ENCODE data around the gene ZFR2. TPM values are rescaled to one million over a fixed set of nuclear protein-coding genes. Genes with fewer than 3 reads are reported as not detected.
"Not testable (repeated sequence)": the region's sequence is repeated elsewhere in the genome, so short reads cannot be mapped to it uniquely, and the experiment has no call there.

Gene ZFR2
- total and polyA plus RNA-seq, 4 experiments from 2014 or later, result 1.2 to 4.1 (median 3.5) TPM

GRCh38 chr19:3902317-3902973 is 33.6 kb upstream of the ZFR2 start:
- H3K9me3 Mint-ChIP-seq, result peaks cover 0 to 7% (median 3%) of the 10 kb centered on the region in 8 donors
- intact Hi-C loops (cut with micrococcal nuclease), result no loop called here
- Histone ChIP-seq H3K4me1 (ENCODE audit: insufficient read depth, low read length) (no peaks in the 10 kb centered on the region), H3K4me3 (ENCODE audit: low read length in 2 of 2) (no peak overlapping the region), H3K36me3 (ENCODE audit: insufficient read depth, low read length) (no peaks in the 10 kb centered on the region), H3K27ac (ENCODE audit: low read depth, low read length) (no peak overlapping the region), H3K27me3 (ENCODE audit: insufficient read depth, low read length) (no peaks in the 10 kb centered on the region), H3K9me3 (ENCODE audit: control insufficient read depth in 1 of 2, low read length in 2 of 2) (no peaks in the 10 kb centered on the region)
- H3K4me3 Mint-ChIP-seq, result no peak overlapping the region
- no peak for DNase-seq
- no peak overlapping the region for H3K27ac Mint-ChIP-seq
- ChIA-PET POLR2A (ENCODE audit: partially characterized antibody) (no interaction called here), CTCF (ENCODE audit: partially characterized antibody) (no interaction called here)
- H3K27me3 Mint-ChIP-seq, result peaks cover 2 to 5% of the 10 kb centered on the region in 2 donors
- no peaks in the 10 kb centered on the region for H3K36me3 Mint-ChIP-seq
- H3K4me1 Mint-ChIP-seq, result peaks cover 0 to 6% (median 4%) of the 10 kb centered on the region in 4 donors

GRCh38 chr19:3899531-3900294 is 30.9 kb upstream of the ZFR2 start:
- CTCF ChIA-PET (ENCODE audit: partially characterized antibody), result no interaction called here
- H3K36me3 Mint-ChIP-seq, result no peaks in the 10 kb centered on the region
- Histone ChIP-seq H3K36me3 (ENCODE audit: insufficient read depth, low read length) (no peaks in the 10 kb centered on the region), H3K4me3 (ENCODE audit: low read length in 2 of 2) (no peak overlapping the region), H3K27ac (ENCODE audit: low read depth, low read length) (no peak overlapping the region), H3K27me3 (ENCODE audit: insufficient read depth, low read length) (no peaks in the 10 kb centered on the region), H3K9me3 (ENCODE audit: control insufficient read depth in 1 of 2, low read length in 2 of 2) (no peaks in the 10 kb centered on the region), H3K4me1 (ENCODE audit: insufficient read depth, low read length) (no peaks in the 10 kb centered on the region)
- no peak overlapping the region for H3K27ac Mint-ChIP-seq
- peaks cover 3 to 5% of the 10 kb centered on the region in 2 donors for H3K27me3 Mint-ChIP-seq
- no peak overlapping the region for H3K4me3 Mint-ChIP-seq
- H3K9me3 Mint-ChIP-seq, result peaks cover 0 to 7% (median 3%) of the 10 kb centered on the region in 8 donors
- intact Hi-C loops (cut with micrococcal nuclease), result no loop called here
- H3K4me1 Mint-ChIP-seq, result peaks cover 0 to 6% (median 4%) of the 10 kb centered on the region in 4 donors
- DNase-seq, result no peak
- POLR2A ChIA-PET (ENCODE audit: partially characterized antibody), result no interaction called here

GRCh38 chr19:3898426-3898825 is 29.6 kb upstream of the ZFR2 start:
- no peak for DNase-seq
- no peaks in the 10 kb centered on the region for H3K9me3 ChIP-seq (ENCODE audit: control insufficient read depth in 1 of 2, low read length in 2 of 2)
- H3K4me1 ChIP-seq (ENCODE audit: insufficient read depth, low read length), result no peaks in the 10 kb centered on the region
- Mint-ChIP-seq H3K27me3 (peaks cover 1 to 5% of the 10 kb centered on the region in 2 donors), H3K4me3 (no peak overlapping the region), H3K27ac (no peak overlapping the region), H3K36me3 (no peaks in the 10 kb centered on the region), H3K4me1 (peaks cover 0 to 6% (median 4%) of the 10 kb centered on the region in 4 donors), H3K9me3 (peaks cover 0 to 7% (median 3%) of the 10 kb centered on the region in 8 donors)
- intact Hi-C loops (cut with micrococcal nuclease), result no loop called here
- H3K36me3 ChIP-seq (ENCODE audit: insufficient read depth, low read length), result no peaks in the 10 kb centered on the region
- no peak overlapping the region for H3K27ac ChIP-seq (ENCODE audit: low read depth, low read length)
- H3K4me3 ChIP-seq (ENCODE audit: low read length in 2 of 2), result no peak overlapping the region
- no peaks in the 10 kb centered on the region for H3K27me3 ChIP-seq (ENCODE audit: insufficient read depth, low read length)
- POLR2A ChIA-PET (ENCODE audit: partially characterized antibody), result no interaction called here
- CTCF ChIA-PET (ENCODE audit: partially characterized antibody), result interaction anchor here (0.8 kb wide), 1 partner anchor 9 kb away, joined by 3 read pairs; no protein-coding TSS in a partner anchor

GRCh38 chr19:3897936-3898335 is 29.1 kb upstream of the ZFR2 start:
- Mint-ChIP-seq H3K9me3 (peaks cover 0 to 7% (median 3%) of the 10 kb centered on the region in 8 donors), H3K4me1 (peaks cover 0 to 6% (median 4%) of the 10 kb centered on the region in 4 donors), H3K27me3 (peaks cover 1 to 5% of the 10 kb centered on the region in 2 donors), H3K4me3 (no peak overlapping the region), H3K27ac (no peak overlapping the region), H3K36me3 (no peaks in the 10 kb centered on the region)
- no peaks in the 10 kb centered on the region for H3K36me3 ChIP-seq (ENCODE audit: insufficient read depth, low read length)
- peak in 1 of 5 donors; percentile 4 for DNase-seq
- POLR2A ChIA-PET (ENCODE audit: partially characterized antibody), result no interaction called here
- no peaks in the 10 kb centered on the region for H3K27me3 ChIP-seq (ENCODE audit: insufficient read depth, low read length)
- H3K4me1 ChIP-seq (ENCODE audit: insufficient read depth, low read length), result no peaks in the 10 kb centered on the region
- intact Hi-C loops (cut with micrococcal nuclease), result no loop called here
- no peak overlapping the region for H3K27ac ChIP-seq (ENCODE audit: low read depth, low read length)
- CTCF ChIA-PET (ENCODE audit: partially characterized antibody), result interaction anchor here (0.8 kb wide), 1 partner anchor 8 kb away, joined by 3 read pairs; no protein-coding TSS in a partner anchor
- H3K9me3 ChIP-seq (ENCODE audit: control insufficient read depth in 1 of 2, low read length in 2 of 2), result no peaks in the 10 kb centered on the region
- H3K4me3 ChIP-seq (ENCODE audit: low read length in 2 of 2), result no peak overlapping the region

- no peaks in the 10 kb centered on the region for H3K36me3 ChIP-seq (ENCODE audit: insufficient read depth, low read length)
- H3K27me3 Mint-ChIP-seq, result peaks cover 1 to 2% of the 10 kb centered on the region in 2 donors
- H3K27ac Mint-ChIP-seq, result no peak overlapping the region
- POLR2A ChIA-PET (ENCODE audit: partially characterized antibody), result no interaction called here
- DNase-seq, result no peak
- H3K9me3 ChIP-seq (ENCODE audit: control insufficient read depth in 1 of 2, low read length in 2 of 2), result no peaks in the 10 kb centered on the region
- H3K4me1 ChIP-seq (ENCODE audit: insufficient read depth, low read length), result no peaks in the 10 kb centered on the region
- no peaks in the 10 kb centered on the region for H3K36me3 Mint-ChIP-seq
- intact Hi-C loops (cut with micrococcal nuclease), result no loop called here
- no peak overlapping the region for H3K4me3 ChIP-seq (ENCODE audit: low read length in 2 of 2)
- H3K27ac ChIP-seq (ENCODE audit: low read depth, low read length), result no peak overlapping the region
- CTCF ChIA-PET (ENCODE audit: partially characterized antibody), result no interaction called here
- no peak overlapping the region for H3K4me3 Mint-ChIP-seq
- H3K27me3 ChIP-seq (ENCODE audit: insufficient read depth, low read length), result no peaks in the 10 kb centered on the region
- H3K4me1 Mint-ChIP-seq, result peaks cover 0 to 6% (median 4%) of the 10 kb centered on the region in 4 donors
- peaks cover 0 to 7% (median 3%) of the 10 kb centered on the region in 8 donors for H3K9me3 Mint-ChIP-seq
Observed at GRCh38 chr19:3895788-3896187, 26.9 kb upstream of the ZFR2 start.

GRCh38 chr19:3894959-3895358 is 26.1 kb upstream of the ZFR2 start:
- intact Hi-C loops (cut with micrococcal nuclease); DNase-seq; H3K9me3 Mint-ChIP-seq; H3K36me3 ChIP-seq (ENCODE audit: insufficient read depth, low read length); H3K4me1 Mint-ChIP-seq; H3K27ac Mint-ChIP-seq; H3K4me3 ChIP-seq (ENCODE audit: low read length in 2 of 2); H3K27ac ChIP-seq (ENCODE audit: low read depth, low read length); H3K4me3 Mint-ChIP-seq; H3K27me3 ChIP-seq (ENCODE audit: insufficient read depth, low read length); H3K4me1 ChIP-seq (ENCODE audit: insufficient read depth, low read length); H3K36me3 Mint-ChIP-seq; H3K9me3 ChIP-seq (ENCODE audit: control insufficient read depth in 1 of 2, low read length in 2 of 2); H3K27me3 Mint-ChIP-seq; CTCF ChIA-PET (ENCODE audit: partially characterized antibody): not testable (repeated sequence)
- POLR2A ChIA-PET (ENCODE audit: partially characterized antibody), result interaction anchor here (0.6 kb wide), 1 partner anchor 74 kb away, joined by 3 read pairs; no protein-coding TSS in a partner anchor

GRCh38 chr19:3893509-3894179 is 24.8 kb upstream of the ZFR2 start:
- Mint-ChIP-seq H3K27me3 (peaks cover 0 to 1% of the 10 kb centered on the region in 2 donors), H3K4me1 (peaks cover 0 to 6% (median 4%) of the 10 kb centered on the region in 4 donors), H3K27ac (no peak overlapping the region), H3K36me3 (no peaks in the 10 kb centered on the region), H3K4me3 (no peak overlapping the region), H3K9me3 (peaks cover 0 to 5% (median under 1%) of the 10 kb centered on the region in 8 donors)
- no peaks in the 10 kb centered on the region for H3K4me1 ChIP-seq (ENCODE audit: insufficient read depth, low read length)
- no peaks in the 10 kb centered on the region for H3K36me3 ChIP-seq (ENCODE audit: insufficient read depth, low read length)
- H3K4me3 ChIP-seq (ENCODE audit: low read length in 2 of 2), result no peak overlapping the region
- H3K9me3 ChIP-seq (ENCODE audit: control insufficient read depth in 1 of 2, low read length in 2 of 2), result no peaks in the 10 kb centered on the region
- H3K27me3 ChIP-seq (ENCODE audit: insufficient read depth, low read length), result no peaks in the 10 kb centered on the region
- no peak for DNase-seq
- intact Hi-C loops (cut with micrococcal nuclease), result no loop called here
- ChIA-PET POLR2A (ENCODE audit: partially characterized antibody) (no interaction called here), CTCF (ENCODE audit: partially characterized antibody) (no interaction called here)
- H3K27ac ChIP-seq (ENCODE audit: low read depth, low read length), result no peak overlapping the region
